ENCODE results near the gene SUPT7L.

DNA sequence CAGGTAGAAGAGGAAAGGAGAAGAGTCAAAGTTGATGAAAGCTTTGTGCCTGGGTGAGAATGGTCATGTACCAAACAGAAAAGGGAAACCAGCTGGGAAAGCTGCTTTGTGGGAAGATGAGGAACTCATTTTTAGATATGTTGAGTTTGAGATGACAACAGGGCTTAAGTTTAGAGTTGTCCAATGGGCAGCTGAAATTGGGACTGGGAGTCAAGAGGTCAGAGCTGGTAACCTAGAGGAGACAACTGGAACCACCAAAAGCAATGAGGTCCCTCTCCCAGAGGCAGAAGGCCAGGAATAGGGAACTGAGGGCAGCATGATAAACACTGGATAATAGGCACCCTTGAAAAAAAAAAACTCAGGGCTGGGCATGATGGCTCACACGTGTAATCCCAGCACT, 49.1 kb upstream of the SUPT7L start:
- TF ChIP-seq, protein P1, sequence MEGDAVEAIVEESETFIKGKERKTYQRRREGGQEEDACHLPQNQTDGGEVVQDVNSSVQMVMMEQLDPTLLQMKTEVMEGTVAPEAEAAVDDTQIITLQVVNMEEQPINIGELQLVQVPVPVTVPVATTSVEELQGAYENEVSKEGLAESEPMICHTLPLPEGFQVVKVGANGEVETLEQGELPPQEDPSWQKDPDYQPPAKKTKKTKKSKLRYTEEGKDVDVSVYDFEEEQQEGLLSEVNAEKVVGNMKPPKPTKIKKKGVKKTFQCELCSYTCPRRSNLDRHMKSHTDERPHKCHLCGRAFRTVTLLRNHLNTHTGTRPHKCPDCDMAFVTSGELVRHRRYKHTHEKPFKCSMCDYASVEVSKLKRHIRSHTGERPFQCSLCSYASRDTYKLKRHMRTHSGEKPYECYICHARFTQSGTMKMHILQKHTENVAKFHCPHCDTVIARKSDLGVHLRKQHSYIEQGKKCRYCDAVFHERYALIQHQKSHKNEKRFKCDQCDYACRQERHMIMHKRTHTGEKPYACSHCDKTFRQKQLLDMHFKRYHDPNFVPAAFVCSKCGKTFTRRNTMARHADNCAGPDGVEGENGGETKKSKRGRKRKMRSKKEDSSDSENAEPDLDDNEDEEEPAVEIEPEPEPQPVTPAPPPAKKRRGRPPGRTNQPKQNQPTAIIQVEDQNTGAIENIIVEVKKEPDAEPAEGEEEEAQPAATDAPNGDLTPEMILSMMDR (conservative IDR thresholded peaks at IDR 0.05; ENCODE audit: low read depth, low read length), result no peak
- TF ChIP-seq POLR2A (IDR thresholded peaks at IDR 0.05; ENCODE audit: low read depth, low read length) (no peak), RFX5 (IDR thresholded peaks at IDR 0.05; ENCODE audit: low read depth, low read length) (no peak), CEBPB (IDR thresholded peaks at IDR 0.05; ENCODE audit: low read depth, low read length) (no peak)
- TF ChIP-seq, protein P2, sequence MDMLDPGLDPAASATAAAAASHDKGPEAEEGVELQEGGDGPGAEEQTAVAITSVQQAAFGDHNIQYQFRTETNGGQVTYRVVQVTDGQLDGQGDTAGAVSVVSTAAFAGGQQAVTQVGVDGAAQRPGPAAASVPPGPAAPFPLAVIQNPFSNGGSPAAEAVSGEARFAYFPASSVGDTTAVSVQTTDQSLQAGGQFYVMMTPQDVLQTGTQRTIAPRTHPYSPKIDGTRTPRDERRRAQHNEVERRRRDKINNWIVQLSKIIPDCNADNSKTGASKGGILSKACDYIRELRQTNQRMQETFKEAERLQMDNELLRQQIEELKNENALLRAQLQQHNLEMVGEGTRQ (IDR thresholded peaks at IDR 0.05; ENCODE audit: low read depth, low read length), result no peak
